GM21529 (cell line): ENCODE results near the gene PRSS36.
"Not testable (repeated sequence)": the region's sequence is repeated elsewhere in the genome, so short reads cannot be mapped to it uniquely, and the experiment has no call there.

Source experiments
- ATAC-seq: cut with Tn5 transposase; IDR thresholded peaks from one replicate; pipeline ENCODE4 v1.9.1; 2021; ENCODE audit not compliant: unreplicated experiment

Gene PRSS36

GRCh38 chr16:31106509-31107464 lies 43.1 kb downstream of the PRSS36 start:
- ATAC-seq, result no peak

GRCh38 chr16:31105677-31106213 lies 44.1 kb downstream of the PRSS36 start:
- peak; percentile 44 for ATAC-seq

GRCh38 chr16:31100876-31101641 lies 48.8 kb downstream of the PRSS36 start:
- not testable (repeated sequence) for ATAC-seq

- no peak for ATAC-seq
Observed at GRCh38 chr16:31099860-31100638, 49.8 kb downstream of the PRSS36 start.

- ATAC-seq, result peak; percentile 85
Observed at GRCh38 chr16:31094424-31095120, 55.3 kb downstream of the PRSS36 start, which contains the start of gene VKORC1. VKORC1 (minus strand) TSS chr16:31094797; CDS start chr16:31094729, 68 bp downstream.

- no peak for ATAC-seq
Observed at GRCh38 chr16:31094088-31094423, 55.8 kb downstream of the PRSS36 start.

GRCh38 chr16:31093132-31093703 lies 56.6 kb downstream of the PRSS36 start:
- no peak for ATAC-seq

- ATAC-seq, result no peak
Observed at GRCh38 chr16:31092330-31092729, 57.5 kb downstream of the PRSS36 start.

- ATAC-seq, result no peak
Observed at GRCh38 chr16:31090540-31090939, 59.3 kb downstream of the PRSS36 start.

GRCh38 chr16:31089199-31089598 lies 60.7 kb downstream of the PRSS36 start:
- ATAC-seq, result no peak
